Measurements from ENCODE around the gene HCN4.
"Not testable (repeated sequence)": the region's sequence is repeated elsewhere in the genome, so short reads cannot be mapped to it uniquely, and the experiment has no call there.

The HCN4 gene

GRCh38 chr15:73368301-73369136 is at the start of gene HCN4:
HCN4 (minus strand) TSS chr15:73368958; CDS start chr15:73368270, 688 bp downstream.
- DNase-seq, result peak; percentile 63 to 90 (median 84)

DNA sequence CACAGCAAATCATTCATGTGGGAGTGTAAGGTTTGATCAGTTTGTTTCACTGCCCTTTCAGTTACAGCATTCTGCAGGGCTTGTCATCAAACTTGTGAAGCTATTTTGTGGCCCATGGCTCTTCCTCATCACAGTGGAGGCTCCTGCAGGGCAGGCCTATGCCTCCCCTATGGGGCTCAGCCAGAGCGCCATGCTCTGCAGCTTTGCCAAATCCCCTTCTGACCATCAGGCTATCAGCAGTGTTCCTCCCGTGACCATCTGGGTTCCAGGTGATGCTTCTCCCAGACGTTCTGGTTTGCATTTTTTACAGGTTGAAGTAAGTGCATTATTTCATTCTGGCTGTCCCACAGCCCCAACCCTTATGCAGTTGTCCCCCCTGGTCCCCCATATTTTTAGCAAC is 46.1 kb upstream of the HCN4 start:
- no peak for DNase-seq

DNA sequence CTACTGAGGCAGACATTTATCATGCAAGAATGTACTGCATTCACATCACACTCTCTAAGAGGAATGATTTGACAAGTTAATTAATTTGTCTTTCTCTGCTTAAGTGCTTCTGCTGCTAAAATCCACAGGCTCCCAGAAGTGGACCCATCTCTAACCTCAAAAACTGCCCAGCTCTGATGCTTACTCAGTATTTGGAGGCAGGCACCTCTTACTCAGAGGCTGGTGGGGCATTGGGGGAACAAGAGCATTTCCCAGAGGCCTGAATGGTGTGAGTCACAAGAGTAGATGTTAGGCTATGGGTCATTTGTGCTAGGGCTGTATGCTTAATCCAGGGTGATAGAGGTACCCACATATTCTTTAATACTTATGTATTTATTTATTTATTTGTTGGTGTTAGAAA is 34.4 kb upstream of the HCN4 start:
- peak in 1 of 3 experiments; percentile 13 for DNase-seq

DNA sequence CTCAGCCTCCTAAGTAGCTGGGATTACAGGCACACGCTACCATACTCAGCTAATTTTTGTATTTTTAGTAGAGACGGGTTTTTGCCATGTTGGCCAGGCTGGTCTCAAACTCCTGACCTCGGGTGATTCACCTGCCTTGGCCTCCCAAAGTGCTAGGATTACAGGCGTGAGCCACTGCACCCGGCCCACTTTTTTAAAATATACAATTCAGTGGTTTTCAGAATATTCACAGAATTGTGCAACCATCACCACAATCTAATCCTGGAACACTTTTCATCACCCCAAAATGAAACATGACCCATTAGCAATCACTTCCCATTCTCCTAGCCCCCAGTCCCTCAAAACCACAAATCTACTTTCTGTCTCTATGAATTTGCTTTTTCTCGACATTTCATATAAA is 31.5 kb upstream of the HCN4 start:
- not testable (repeated sequence) for DNase-seq

GRCh38 chr15:73398861-73399260 is 30.1 kb upstream of the HCN4 start:
- DNase-seq, result no peak

DNA sequence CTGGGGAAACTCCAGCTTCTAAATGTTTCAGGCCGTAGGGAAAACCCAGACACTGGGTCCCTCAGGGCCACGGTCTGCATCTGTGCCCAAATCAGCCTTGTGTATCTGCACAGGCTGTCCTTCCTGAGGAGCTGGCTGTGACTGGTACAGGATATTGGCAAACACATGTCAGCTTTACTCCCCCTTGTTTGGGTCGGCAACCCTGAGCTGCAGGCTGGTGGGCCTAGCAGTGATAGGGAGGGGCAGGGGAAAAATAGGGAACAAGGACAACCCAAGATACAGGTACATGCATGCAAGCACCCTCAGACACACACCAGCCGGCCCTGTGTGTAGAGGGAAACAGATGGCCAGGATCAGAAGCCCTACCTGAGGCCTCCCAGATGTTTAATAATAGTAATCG is 28.7 kb upstream of the HCN4 start:
- DNase-seq, result no peak

DNA sequence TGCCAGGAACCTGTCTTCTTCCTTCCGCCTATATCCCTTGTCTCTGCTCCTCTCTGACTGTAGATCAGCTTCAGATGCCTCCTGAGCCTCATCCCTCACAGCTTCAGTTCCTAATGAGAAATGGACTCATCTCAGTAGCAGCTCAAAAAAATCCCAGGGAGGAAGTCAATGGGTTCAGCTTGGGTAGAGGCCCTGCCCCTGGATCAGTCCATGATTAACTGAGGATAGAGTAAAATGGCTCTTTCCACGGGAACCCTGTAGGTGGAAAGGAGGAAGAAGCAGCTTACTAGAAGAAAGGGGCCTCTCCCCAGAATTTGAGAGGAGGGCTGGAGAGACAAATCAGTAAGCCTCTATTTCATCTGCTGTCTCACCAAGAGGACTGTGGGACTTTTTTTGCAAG is 26.9 kb upstream of the HCN4 start:
- DNase-seq, result no peak

- DNase-seq, result no peak
These were observed 26.0 kb upstream of the HCN4 start for GRCh38 chr15:73394782-73395181.

GRCh38 chr15:73393336-73393735 is 24.6 kb upstream of the HCN4 start:
- DNase-seq, result no peak

GRCh38 chr15:73392025-73392424 is 23.3 kb upstream of the HCN4 start:
- no peak for DNase-seq

DNA sequence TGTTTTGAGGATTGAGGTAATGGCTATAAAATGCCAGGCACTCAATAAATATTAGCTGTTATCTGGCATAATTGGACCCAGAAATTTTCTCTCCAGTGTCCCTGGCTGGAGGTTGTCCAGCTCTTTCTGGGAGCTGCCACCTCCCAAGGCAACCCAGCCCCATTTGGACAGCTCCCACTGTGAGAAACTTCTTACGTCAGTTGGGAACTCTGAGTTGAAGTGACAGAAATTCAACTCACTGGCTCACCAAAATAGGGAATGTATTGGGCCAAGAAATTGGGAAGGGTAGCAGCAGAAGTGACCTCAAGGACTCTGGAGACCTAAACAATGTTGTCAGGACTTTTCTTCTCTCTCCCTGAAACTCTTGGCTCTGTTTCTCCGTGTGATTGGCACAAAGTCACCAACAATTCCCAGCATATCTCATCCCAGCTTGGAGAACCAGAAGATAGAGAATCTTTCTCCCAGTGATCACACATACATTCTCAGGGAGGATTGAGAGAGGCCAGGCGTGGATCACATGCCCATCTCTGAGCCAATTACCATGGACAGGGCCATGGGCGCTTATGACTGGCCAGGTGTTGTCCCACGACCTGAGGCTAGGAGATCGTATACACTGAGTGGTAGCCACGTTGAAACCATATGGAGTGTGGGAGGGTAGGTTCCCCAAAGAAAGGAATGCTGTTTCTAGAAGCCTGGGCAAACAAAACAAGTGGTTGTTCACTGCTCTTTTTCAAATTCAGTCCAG is 22.5 kb upstream of the HCN4 start:
- no peak for DNase-seq

- no peak for DNase-seq
These were observed 21.3 kb upstream of the HCN4 start for GRCh38 chr15:73389971-73390544.

DNA sequence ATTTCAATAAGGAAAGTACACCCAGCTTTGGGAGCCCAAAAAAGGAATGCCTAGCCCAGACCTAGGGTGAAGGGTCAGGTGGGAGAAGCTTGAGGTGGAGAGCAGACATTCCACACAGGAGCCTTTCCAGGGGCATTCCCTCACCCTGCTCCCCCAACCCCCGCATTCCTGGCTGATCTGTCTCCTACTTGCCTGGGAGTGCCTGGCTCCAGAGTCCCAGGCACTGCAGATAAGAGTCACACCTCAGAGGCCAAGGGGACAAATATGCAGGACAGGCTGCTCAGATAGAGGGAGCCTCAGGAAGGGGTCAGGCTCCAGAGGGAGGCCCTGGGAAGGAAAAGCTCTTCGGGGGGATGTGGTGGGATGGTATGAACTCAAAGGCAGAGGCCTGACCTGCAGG is 20.8 kb upstream of the HCN4 start:
- no peak for DNase-seq

- no peak for DNase-seq
These were observed 19.6 kb upstream of the HCN4 start for GRCh38 chr15:73388256-73388781.

- peak in 1 of 3 experiments; percentile 25 for DNase-seq
These were observed 18.9 kb upstream of the HCN4 start for GRCh38 chr15:73387507-73388255.

DNA sequence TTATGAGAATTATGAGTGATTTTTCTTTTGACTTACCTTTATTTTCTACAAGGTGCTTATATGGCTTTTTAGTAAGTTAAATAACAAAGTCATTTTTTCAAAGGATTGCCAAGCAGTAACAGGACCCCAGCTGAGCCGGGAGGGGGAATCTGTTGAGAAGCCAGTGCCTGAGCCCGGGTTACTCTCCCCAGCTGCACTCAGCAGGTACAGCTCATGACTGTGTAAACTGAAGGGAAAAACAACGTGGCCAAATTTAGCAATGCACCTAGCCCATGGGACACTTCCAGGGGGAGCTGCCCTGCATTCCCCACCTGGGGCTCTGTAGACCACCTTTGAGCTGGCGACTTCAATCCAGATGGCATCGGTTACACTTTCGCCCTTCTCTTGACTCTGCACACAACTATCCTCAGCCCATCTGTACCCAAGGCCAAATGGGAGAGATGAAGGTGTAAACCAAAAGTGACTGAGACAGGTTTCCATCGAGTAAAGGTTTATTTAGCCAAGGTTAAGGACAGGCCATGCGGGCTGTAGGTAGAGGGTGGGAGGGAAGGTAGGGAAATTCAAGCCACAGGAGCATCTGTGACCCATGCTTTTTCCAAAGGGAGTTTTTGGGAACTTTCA is 18.2 kb upstream of the HCN4 start:
- DNase-seq, result no peak

DNA sequence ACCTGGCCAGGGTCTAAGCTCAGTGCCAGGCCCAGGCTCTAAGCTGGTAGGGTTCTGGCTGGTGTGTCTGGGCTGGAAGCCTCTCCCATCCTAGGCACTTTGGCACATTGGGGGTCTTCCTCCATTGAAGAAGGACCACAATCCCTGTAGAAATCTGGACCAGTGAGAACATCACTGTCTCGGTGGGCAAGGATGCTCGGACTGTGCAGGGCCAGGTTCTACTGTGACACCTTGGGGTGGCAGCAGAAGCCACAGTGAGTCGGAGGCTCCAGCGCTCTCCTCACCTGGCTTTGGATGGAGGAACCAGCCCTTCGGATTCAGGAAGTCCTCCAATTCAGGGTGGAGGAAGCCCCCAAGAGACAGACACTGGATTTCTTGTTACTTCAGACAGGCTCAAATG is 17.5 kb upstream of the HCN4 start:
- DNase-seq, result no peak

- no peak for DNase-seq
These were observed 16.4 kb upstream of the HCN4 start for GRCh38 chr15:73385205-73385604.

GRCh38 chr15:73383310-73384189 is 14.8 kb upstream of the HCN4 start:
- DNase-seq, result no peak

GRCh38 chr15:73382115-73382514 is 13.4 kb upstream of the HCN4 start:
- no peak for DNase-seq

DNA sequence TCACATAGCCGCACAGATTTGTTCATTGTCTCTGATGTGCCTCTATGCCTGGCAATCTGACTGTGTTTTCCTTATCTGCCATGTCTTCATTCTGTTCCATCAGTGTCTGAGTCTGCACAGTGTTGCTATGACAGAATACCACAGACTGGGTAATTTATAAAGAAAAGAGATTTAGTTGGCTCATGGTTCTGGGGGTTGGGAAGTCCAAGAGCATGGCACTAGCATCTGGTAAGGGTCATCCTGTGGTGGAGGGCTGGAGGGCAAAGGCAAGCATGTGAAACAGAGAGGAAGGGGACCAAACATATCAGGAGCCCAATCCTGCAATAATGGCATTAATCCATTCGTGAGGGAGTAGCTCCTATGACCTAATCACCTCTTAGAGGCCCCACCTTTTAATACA is 11.9 kb upstream of the HCN4 start:
- DNase-seq, result no peak

All from NCI-H1417 (cell line).